Suppressor macrophage treated with lipopolysaccharide for 4 hours (primary cell): ENCODE data around the gene FANCD2OS.
A peak's percentile ranks its signal among the peaks of the same experiment; 100 is the strongest.
"Not testable (repeated sequence)": the region's sequence is repeated elsewhere in the genome, so short reads cannot be mapped to it uniquely, and the experiment has no call there.

ENCODE experiments used
- DNase-seq: peaks from one replicate; pipeline ENCODE4 v3.0.0-alpha.2; 2020

The FANCD2OS gene, protein sequence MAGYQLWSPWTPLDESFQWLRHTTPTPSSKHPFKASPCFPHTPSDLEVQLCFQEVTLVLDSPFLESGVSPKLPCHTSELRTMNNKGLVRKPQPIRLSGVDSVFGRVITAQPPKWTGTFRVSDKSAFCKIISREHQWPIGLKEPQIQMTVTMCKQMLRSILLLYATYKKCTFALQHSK

GRCh38 chr3:10108091-10108490, at the start of gene FANCD2OS:
FANCD2OS (minus strand) TSS chr3:10108255; CDS start chr3:10104774, 3,481 bp downstream.
- DNase-seq: no peak

GRCh38 chr3:10157031-10157430, 49.0 kb upstream of the FANCD2OS start:
- no peak for DNase-seq

DNA sequence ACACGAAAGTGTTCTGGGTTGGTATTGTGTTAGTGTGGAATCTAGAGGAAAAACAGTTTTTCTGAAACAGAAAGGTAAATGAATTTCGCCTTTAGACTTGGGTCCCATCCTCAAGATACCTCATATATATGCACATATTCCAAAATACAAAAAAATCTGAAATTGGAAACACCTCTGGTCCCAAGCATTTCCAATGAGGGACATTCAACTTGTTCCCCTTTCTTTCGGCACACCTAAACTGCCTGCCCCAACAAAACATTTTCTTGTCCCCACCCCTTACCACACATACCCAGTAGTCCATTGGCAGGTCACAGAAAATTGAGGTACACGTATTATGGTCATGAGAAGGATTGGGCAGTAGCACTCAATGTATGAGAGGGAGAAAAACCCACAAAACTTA, 47.6 kb upstream of the FANCD2OS start:
- DNase-seq: no peak

DNA sequence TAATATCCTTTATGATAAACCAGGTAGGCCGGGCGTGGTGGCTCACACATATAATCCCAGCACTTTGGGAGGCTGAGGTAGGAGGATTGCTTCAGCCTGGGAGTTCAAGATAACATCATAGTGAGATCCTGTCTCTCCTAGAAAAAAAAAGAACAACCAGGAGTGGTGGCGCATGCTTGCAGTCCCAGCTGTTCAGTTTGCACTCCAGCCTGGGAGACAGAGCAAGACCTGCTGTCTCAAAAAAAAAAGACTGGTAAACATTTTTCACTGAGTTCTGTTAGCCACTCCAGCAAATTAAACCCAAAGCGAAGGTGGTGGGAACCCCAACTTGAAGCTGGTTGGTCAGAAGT, 47.0 kb upstream of the FANCD2OS start:
- no peak for DNase-seq

GRCh38 chr3:10154335-10155122, 46.5 kb upstream of the FANCD2OS start:
- no peak for DNase-seq

GRCh38 chr3:10150987-10151386, 42.9 kb upstream of the FANCD2OS start:
- DNase-seq: no peak

DNA sequence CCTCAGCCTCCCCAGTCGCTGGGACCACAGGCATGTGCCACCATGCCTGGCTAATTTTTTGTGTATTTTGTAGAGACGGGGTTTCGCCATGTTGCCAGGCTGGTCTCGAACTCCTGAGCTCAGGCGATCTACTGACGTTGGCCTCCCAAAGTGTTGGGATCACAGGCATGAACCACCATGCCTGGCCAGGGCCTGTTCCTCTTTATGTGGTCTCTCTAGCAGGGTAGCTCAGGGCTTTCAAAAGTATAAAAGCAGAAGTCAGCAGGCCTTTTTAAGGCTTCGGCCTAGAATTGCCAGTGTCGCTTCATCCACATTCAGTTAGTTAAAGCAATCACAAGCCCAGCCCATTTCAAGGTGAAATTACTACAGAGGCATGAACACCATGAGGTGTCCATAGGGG, 41.2 kb upstream of the FANCD2OS start:
- peak; percentile 58 for DNase-seq

DNA sequence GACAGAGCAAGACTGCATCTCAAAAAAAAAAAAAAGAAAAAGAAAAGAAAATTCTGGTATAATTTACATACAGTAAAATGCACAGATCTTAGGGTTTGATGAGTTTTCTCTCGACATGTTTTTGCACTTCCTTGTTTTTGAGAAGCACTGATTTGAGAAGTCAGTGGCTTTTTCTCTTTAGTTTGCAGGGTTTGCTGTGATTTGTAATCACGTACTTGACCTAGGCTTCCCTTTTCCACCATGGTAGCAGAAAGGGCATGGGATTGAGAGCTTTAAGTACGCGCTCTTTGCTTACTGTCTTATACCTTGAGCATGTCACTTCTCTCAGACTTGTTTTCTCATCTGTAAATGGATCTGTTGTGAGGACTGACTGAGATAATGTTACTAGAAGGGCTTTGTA, 37.6 kb upstream of the FANCD2OS start:
- DNase-seq: peak; percentile 60

GRCh38 chr3:10142707-10143560, 34.9 kb upstream of the FANCD2OS start:
- peak; percentile 27 for DNase-seq

DNA sequence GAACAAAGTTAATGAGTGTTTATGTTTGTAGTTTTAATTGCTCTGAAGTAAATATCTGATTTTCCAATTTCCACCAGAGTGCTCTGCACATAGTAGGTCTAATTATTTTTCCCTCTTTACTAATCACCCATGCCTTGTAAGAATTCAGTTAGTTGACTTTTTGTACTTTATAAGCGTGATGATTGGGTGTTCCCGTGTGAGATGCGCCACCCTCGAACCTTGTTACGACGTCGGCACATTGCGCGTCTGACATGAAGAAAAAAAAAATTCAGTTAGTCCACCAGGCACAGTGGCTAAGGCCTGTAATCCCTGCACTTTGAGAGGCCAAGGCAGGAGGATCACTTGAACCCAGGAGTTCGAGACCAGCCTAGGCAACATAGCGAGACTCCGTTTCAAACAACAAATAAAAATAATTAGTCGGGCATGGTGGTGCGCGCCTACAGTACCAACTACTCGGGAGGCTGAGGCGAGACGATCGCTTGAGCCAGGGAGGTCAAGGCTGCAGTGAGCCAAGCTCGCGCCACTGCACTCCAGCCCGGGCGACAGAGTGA, 33.0 kb upstream of the FANCD2OS start:
- DNase-seq: no peak

GRCh38 chr3:10137178-10137577, 29.1 kb upstream of the FANCD2OS start:
- DNase-seq: no peak

- no peak for DNase-seq
Measured at GRCh38 chr3:10136426-10137005, 28.5 kb upstream of the FANCD2OS start.

DNA sequence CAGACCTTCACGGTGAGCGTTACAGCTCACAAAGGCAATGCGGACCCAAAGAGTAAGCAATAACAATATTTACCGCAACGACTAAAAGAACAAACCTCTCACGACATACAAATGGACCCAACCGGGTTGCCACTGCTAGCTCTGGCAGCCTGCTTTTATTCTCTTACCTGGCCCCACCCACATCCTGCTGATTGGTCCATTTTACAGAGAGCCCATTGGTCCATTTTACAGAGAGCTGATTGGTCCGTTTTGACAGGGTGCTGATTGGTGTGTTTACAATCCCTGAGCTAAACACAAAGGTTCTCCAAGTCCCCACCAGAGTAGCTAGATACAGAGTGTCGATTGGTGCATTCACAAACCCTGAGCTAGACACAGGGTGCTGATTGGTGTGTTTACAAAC, 27.8 kb upstream of the FANCD2OS start:
- not testable (repeated sequence) for DNase-seq

DNA sequence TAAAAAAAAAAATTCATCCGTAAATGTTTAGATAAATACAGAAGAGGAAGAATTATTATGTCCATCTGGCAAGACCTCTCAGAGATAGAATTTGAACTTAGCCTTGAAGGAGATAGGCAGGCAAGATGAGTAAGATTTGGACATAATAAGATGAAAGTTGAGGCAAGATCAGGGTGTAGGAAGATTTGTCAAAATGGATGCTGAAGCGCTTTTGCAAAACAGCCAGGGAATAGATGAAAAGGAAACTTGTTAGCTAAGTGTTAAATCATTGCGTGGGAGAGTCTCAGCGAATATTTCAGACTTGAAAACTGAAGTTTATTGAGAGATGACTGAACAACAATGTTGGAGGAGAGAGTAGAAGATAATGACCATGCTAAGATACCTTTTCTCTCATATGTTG, 14.7 kb upstream of the FANCD2OS start:
- no peak for DNase-seq

GRCh38 chr3:10121064-10121463, 13.0 kb upstream of the FANCD2OS start:
- no peak for DNase-seq

DNA sequence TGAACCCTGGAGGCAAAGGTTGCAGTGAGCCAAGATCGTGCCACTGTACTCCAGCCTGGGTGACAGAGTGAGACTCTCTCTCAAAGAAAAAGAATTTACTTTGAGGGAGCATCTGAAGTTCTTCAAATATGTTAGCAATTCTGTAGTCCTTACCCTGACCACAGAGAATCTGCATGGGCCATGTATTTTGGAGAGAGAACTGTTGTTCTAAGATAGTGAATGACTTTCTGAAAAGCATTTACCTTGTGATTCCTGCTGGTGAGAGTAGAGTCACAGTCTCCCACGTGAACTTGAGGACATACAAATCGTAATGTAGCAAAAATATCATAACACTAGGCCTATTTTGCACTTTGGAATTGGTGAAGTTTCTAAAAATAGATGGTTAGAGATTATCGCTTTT, 11.3 kb upstream of the FANCD2OS start:
- no peak for DNase-seq

DNA sequence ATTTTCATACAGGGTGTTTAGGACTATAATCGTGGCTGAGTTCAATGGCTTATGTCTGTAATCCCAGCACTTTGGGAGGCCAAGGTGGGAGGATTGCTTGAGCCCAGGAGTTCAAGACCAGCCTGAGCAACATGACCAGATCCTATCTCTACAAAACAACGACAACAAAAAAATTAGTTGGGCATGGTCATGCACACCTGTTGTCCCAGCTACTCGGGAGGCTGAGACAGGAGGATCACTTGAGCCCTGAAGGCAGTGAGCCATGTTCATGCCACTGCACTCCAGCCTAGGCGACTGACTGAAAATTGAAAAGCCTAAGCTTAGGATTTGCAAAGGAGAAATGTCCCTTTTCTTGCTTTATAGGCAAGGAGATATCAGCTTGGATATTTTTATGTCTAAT, 8.9 kb upstream of the FANCD2OS start:
- no peak for DNase-seq

DNA sequence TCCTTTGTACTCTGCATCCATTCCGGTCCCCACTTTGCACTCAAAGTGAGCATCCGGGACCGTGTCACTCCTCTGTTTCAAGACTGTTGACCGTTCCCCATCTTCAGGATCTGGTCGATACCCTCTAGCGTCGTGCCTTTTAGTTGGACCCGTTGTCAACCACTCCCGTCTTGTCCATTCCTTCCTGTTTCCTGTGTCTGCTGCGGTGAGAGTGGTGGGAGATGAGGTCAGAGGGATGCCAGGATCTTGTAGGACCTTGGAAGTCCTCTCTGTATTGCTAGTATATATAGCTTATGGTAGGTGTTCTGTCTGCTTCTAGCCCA, 8.0 kb upstream of the FANCD2OS start:
- peak; percentile 60 for DNase-seq

DNA sequence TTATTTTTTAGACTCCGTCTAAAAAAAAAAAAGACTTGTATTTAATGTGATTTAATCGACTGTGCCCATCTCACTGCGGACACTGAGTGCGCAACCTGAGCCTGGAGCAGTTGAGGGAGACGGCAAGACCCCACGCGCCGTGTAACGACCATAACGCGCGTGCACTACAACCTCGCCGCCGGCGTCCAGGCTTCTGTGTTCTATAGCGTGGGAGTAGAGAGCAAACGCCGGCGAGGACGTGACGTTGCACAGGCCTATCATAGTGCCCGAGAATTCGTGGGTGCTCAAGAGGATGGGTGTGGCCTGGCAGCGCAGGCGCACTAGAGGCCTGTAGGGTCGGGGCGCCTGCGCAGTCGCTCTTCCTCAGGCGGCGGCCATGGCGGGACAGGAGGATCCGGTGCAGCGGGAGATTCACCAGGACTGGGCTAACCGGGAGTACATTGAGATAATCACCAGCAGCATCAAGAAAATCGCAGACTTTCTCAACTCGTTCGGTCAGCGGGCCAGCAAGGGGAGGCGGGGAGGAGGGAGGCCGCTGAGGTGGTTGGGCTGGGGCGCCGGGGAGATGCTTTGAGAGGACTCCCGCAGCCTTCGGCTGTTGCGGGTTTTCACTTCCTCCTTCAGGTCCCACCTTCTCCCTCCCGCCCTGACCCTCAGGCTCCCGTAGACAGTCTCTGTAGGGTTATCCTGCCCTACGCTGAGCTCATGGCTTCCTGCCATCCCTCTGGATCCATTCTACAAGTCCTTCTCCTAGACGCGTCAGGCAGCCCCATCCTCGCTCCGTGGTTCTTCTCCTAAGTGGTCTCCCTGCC, 7.5 kb upstream of the FANCD2OS start, which contains the start of gene BRK1:
TSS of gene BRK1 (plus strand) at position 350 of the 812 bp plus-strand sequence. CDS start at position 377, 27 bp downstream.
- DNase-seq: peak; percentile 99

DNA sequence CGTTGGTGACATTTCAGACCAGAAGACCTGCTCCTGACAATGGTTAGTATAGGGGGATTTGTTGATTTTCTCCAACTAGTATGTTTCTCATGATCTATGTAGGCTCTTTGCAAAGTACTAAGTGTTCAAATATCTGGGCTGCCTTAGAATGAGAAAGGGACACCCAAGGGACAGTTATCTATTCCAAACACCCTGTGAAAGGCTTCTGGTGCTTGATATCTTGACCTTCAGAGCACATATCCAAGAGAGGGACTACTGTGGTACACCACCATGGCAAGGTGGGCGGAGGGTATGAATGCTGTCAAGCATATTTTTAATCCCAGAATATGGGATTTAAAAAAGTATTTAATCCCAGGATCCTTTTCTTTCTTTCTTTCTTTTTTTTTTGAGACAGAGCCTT, 1.1 kb downstream of the FANCD2OS start:
- DNase-seq: no peak

DNA sequence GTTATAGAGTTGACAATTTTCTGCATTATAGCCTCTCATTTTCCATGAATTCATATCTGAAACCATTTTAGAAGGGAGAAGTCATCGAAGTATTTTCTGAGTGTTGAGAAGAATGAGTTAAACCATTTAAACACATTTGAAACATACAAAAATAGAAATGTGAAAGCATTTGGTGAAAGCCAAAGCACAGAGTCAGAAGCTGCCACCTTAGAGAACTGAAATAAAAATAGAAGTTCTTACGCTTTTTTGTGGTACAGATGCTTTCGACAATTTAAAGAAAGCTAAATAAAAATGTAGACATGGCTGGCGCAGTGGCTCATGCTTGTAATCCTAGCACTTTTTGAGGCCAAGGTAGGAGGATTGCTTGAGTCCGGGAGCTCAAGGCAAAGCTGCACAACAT, 9.0 kb downstream of the FANCD2OS start:
- no peak for DNase-seq

- DNase-seq: peak; percentile 28
Measured at GRCh38 chr3:10093678-10094077, 14.4 kb downstream of the FANCD2OS start.
